ENCODE data around the gene TTC21A.

The TTC21A gene

DNA sequence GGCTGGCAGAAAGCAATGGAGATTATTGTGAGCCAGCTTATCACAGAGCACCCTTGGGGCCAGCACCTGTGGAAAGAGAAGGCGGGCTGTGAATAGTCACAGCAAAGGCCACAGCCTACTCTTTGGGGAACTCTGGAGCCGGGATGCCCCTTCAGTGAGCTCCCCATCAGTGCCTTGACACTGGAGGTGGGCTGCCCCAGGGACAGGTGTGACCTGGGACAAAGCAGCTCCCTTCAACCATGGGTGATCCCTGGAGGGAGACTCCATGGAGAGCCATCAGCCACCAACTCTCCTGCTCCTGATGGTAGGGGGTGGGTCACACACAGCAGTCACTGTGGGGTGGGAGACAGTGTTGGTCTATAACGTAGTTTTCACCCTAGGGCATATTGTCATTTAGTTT lies 5.8 kb downstream of the TTC21A start:
- H3K4me1 Mint-ChIP-seq (ENCODE audit: low read depth in 2 of 2), result peaks cover 12 to 13% of the 10 kb centered on the region in 2 donors
- H3K4me3 Mint-ChIP-seq, result no peak overlapping the region

DNA sequence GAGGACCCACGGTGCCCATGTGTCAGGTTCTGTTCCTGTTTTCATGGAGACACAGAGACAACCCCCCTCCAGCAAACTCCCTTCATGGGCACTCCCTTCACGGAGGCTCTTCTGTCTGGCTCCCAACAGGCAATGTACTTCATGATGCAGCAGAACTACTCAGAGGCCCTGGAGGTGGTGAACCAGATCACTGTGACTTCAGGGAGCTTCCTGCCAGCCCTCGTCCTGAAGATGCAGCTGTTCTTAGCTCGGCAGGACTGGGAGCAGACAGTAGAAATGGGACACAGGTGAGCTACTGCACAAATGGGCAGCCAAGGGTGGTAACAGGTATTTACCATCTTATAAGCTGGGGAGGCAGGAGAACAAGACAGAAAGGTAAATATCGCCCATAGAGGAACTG lies 7.0 kb downstream of the TTC21A start:
- no peaks in the 10 kb centered on the region for H3K9me3 Mint-ChIP-seq
- no peak for ATAC-seq (replicated peaks)
- peaks cover 0 to 1% of the 10 kb centered on the region in 2 donors for H3K4me1 Mint-ChIP-seq (ENCODE audit: low read depth in 2 of 2)
- no peak for DNase-seq
- H3K4me3 Mint-ChIP-seq, result no peak overlapping the region
- no peaks in the 10 kb centered on the region for H3K36me3 Mint-ChIP-seq (ENCODE audit: insufficient read depth)
- no peaks in the 10 kb centered on the region for H3K27me3 Mint-ChIP-seq
- H3K27ac Mint-ChIP-seq, result no peak overlapping the region

More for the DNA sequence above, 5.8 kb downstream of the TTC21A start:
- no peak overlapping the region for H3K27ac Mint-ChIP-seq
- no peaks in the 10 kb centered on the region for H3K9me3 Mint-ChIP-seq
- ATAC-seq (replicated peaks), result no peak
- DNase-seq, result no peak
- H3K36me3 Mint-ChIP-seq (ENCODE audit: insufficient read depth), result peaks cover 2% of the 10 kb centered on the region
- H3K27me3 Mint-ChIP-seq, result no peaks in the 10 kb centered on the region

DNA sequence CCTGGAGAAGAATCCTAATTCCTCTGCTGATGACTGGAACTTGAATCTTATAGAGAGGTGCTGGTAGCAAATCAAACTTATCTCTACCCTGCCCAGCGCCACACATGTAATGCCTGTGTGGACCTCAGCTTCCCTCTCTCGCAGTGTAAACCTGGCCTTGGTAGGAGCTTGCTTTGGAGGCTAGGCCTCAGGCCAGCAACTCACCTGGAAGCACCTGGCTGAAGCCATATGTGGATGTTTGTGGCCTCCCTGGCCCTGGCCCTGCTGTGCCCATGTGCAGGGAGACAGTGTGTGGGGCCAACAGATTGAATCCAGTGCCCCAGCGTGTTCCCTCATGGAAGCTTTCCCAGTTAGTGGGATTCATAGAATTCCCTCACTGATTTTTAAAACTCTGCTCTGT lies 8.4 kb downstream of the TTC21A start:
- ATAC-seq (replicated peaks), result no peak
- no peak for DNase-seq
- H3K9me3 Mint-ChIP-seq, result no peaks in the 10 kb centered on the region
- no peaks in the 10 kb centered on the region for H3K36me3 Mint-ChIP-seq (ENCODE audit: insufficient read depth)
- no peak overlapping the region for H3K4me3 Mint-ChIP-seq
- no peak overlapping the region for H3K27ac Mint-ChIP-seq
- no peaks in the 10 kb centered on the region for H3K4me1 Mint-ChIP-seq (ENCODE audit: low read depth in 2 of 2)
- no peaks in the 10 kb centered on the region for H3K27me3 Mint-ChIP-seq

DNA sequence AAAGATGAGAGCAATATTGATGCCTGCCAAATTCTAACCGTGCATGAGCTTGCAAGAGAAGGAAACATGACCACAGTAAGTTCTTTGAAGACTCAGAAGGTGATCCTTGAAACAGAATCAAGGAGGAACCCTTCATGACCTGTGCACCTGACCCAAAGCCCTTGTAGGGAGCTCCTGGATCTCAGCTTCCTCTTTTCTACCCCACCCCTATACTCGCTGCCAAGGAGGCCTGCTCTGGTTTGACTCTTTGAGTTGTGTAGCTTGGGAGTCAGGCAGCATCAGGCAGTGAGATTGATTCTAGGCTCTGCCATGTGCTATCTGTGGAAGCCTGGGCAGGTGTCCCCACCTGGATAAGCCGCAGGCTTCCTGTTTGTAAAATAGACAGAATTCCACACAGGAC lies 10.6 kb downstream of the TTC21A start:
- no peaks in the 10 kb centered on the region for H3K36me3 Mint-ChIP-seq (ENCODE audit: insufficient read depth)
- no peaks in the 10 kb centered on the region for H3K9me3 Mint-ChIP-seq
- DNase-seq (no peak), ATAC-seq (replicated peaks) (no peak)
- H3K4me1 Mint-ChIP-seq (ENCODE audit: low read depth in 2 of 2), result no peaks in the 10 kb centered on the region
- no peak overlapping the region for H3K4me3 Mint-ChIP-seq
- no peak overlapping the region for H3K27ac Mint-ChIP-seq
- no peaks in the 10 kb centered on the region for H3K27me3 Mint-ChIP-seq

DNA sequence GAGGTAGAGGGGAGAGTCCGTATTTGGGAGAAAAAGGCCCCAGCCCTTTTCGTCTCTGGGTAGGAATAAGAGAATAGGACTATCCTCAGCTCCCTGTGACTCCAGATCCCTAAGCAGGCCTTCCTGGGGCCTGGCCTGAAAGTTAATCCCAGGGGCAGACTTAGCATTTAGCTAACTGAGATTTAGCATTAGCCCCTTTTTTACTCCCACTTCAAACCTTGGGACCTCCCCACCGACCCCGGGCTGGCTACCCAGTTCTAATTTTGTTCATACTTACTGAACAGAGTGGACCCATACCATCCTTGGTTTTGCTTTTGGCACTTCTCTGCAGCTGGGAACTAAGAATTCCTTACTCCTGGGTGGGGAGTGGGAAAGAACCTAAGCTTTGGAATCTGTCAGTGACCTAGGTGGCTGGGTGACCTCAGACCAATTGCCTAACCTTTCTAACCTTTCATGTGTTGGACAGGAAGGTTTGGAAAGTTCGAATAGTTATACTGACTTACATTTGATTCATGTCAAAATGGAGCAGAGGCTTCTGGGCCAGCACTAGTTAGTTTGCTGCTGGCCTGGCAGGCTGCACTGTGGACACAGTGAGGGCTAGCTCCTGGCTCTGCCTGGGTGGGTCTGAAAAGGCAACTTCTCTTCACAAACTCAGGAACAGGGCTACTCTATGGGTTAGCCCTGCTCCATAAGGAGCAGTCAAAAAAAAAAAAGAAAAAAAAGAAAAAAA lies 11.6 kb downstream of the TTC21A start:
- Mint-ChIP-seq H3K4me3 (no peak overlapping the region), H3K36me3 (ENCODE audit: insufficient read depth) (no peaks in the 10 kb centered on the region), H3K4me1 (ENCODE audit: low read depth in 2 of 2) (no peaks in the 10 kb centered on the region), H3K9me3 (no peaks in the 10 kb centered on the region), H3K27ac (no peak overlapping the region), H3K27me3 (no peaks in the 10 kb centered on the region)
- no peak for ATAC-seq (replicated peaks)
- no peak for DNase-seq

DNA sequence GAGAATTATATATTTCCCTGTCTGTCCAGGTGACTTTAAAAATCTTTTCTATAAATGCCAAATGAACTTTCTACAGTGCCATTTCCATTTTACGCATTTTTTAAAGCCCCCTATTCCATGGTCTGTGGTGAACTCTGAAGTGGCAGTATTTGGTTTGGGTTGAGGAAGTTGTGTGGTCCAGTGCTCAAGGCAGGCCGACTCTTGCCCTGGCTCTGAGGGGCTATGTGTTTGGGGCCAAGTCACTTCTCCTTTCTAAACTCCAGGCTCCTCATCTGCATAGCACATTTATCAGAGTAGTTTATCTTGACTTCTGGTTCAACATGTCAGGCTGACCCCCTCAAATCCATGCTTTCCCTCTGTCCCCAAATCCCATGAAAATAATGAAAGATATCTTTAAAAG lies 14.1 kb downstream of the TTC21A start:
- ATAC-seq (replicated peaks) (no peak), DNase-seq (no peak)
- no peak overlapping the region for H3K4me3 Mint-ChIP-seq
- H3K9me3 Mint-ChIP-seq, result no peaks in the 10 kb centered on the region
- H3K36me3 Mint-ChIP-seq (ENCODE audit: insufficient read depth), result no peaks in the 10 kb centered on the region
- peaks cover 1 to 3% of the 10 kb centered on the region in 2 donors for H3K4me1 Mint-ChIP-seq (ENCODE audit: low read depth in 2 of 2)
- no peak overlapping the region for H3K27ac Mint-ChIP-seq
- no peaks in the 10 kb centered on the region for H3K27me3 Mint-ChIP-seq

DNA sequence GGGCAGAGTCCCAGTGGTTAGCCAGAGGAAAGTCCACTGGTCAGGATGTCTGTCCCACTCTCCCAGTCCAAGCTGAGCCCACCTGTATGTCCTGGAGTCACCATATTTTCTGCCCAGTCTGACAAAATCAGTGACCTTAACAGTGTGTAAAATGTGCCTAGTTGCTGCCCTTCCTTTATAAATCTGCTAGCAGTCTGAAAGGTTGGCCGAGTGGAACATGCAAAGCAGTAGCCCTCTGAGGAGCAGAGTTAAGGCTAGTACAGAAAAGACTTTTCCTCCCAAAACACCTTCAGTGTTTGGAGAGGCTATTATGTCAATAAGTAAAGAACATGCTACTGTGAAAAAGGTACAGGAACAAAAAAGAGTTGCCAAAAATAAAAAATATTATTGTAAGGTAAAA lies 15.3 kb downstream of the TTC21A start:
- Mint-ChIP-seq H3K4me1 (ENCODE audit: low read depth in 2 of 2) (peaks cover 10 to 15% of the 10 kb centered on the region in 2 donors), H3K27ac (no peak overlapping the region), H3K9me3 (no peaks in the 10 kb centered on the region), H3K36me3 (ENCODE audit: insufficient read depth) (no peaks in the 10 kb centered on the region), H3K27me3 (no peaks in the 10 kb centered on the region), H3K4me3 (no peak overlapping the region)
- ATAC-seq (replicated peaks) (no peak), DNase-seq (no peak)

DNA sequence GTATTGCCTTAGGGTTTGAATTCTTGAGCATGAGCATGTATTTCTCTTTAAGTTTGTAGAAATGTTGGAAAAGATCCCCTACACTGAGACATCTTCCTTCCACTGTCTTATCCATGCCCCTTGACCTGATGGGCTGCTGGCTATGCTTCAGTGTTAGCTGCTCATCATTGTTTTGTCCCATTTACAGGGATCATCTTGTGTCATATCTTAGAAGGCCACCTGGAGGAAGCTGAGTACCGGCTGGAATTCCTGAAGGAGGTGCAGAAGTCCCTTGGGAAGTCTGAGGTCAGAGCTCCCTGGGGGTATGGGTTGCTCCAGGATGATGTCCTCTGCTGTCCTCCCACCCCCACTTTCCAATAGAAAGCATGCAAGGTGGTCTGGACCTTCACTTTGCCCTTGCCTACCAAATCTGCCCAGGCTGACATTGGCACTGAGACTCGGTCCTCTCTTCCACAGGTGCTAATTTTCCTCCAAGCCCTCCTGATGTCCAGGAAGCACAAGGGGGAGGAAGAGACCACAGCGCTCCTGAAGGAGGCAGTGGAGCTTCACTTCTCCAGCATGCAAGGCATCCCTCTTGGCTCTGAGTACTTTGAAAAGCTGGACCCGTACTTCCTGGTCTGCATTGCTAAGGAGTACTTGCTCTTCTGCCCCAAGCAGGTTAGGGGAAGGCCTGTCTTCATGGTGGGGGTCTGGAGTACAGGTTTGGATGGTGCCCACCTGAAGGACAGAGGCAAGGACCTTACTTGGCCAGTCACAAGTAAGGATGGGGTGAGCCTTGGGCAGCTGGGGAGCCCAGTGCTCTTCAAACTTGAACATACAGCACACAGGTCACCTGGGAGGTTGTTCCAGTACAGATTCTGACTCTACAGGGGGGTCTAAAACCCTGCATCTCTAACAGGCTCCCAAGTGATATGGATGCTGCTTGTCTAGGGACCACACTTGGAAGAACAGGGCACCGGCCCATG lies 17.7 kb downstream of the TTC21A start:
- H3K4me3 Mint-ChIP-seq, result no peak overlapping the region
- DNase-seq (no peak), ATAC-seq (replicated peaks) (no peak)
- H3K27ac Mint-ChIP-seq, result no peak overlapping the region
- no peaks in the 10 kb centered on the region for H3K36me3 Mint-ChIP-seq (ENCODE audit: insufficient read depth)
- H3K9me3 Mint-ChIP-seq, result no peaks in the 10 kb centered on the region
- H3K4me1 Mint-ChIP-seq (ENCODE audit: low read depth in 2 of 2), result peaks cover 21 to 27% of the 10 kb centered on the region in 2 donors
- H3K27me3 Mint-ChIP-seq, result no peaks in the 10 kb centered on the region

DNA sequence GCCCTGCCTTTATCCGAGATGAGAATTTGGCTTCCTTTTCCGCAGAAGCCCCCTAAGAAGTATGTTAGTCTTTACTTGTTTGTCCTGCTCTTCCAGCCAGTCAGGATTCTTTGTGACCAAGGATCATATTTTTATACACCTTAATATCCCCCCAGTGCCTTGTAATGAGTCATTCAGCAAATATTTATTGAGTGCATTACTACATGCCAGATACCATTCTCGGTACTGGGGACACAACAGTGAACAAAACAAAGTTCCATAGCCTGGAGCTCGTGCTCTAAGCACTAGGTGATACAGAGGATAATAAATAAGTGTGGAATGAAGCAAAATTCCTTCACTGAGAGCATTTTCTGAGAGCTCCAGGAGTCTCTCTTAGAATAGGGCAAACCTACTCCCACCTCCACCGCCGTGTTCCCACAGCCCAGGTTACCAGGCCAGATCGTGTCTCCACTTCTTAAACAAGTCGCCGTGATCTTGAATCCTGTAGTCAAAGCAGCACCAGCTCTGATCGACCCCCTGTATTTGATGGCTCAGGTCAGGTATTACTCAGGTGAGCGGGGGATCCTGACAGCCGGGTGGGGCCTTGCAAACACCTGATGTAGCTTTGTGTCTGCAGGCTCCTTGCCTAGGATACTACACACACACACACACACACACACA lies 18.5 kb downstream of the TTC21A start:
- no peak overlapping the region for H3K27ac Mint-ChIP-seq
- H3K9me3 Mint-ChIP-seq, result no peaks in the 10 kb centered on the region
- no peak for DNase-seq
- H3K4me1 Mint-ChIP-seq (ENCODE audit: low read depth in 2 of 2), result peaks cover 21 to 27% of the 10 kb centered on the region in 2 donors
- H3K27me3 Mint-ChIP-seq, result no peaks in the 10 kb centered on the region
- ATAC-seq (replicated peaks), result no peak
- H3K36me3 Mint-ChIP-seq (ENCODE audit: insufficient read depth), result peaks cover under 1% of the 10 kb centered on the region
- H3K4me3 Mint-ChIP-seq, result no peak overlapping the region

DNA sequence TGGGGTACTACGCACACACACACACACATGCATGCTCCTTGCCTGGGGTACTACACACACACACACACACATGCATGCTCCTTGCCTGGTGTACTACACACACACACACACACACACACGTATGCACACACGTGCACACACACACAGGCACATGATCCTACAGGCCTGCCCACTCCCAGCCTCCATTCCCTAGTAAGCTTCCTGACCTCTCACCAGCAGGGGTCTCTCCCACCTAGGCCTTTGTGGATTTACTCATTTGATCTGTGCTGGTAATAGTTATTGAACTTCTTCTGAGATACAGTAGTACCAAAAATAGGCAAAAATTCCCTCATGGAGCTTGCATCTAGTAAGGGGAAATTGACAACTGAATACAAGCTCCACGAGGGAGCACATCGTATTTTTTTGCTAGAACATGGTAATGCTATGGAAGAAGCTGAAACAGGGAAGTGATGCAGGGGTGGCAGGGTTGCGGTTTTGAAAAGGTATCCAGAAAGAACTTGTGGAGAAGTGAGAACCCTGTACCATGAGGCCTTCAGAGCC lies 19.1 kb downstream of the TTC21A start:
- no peak overlapping the region for H3K27ac Mint-ChIP-seq
- peak; percentile 25 for ATAC-seq (replicated peaks)
- no peak for DNase-seq

DNA sequence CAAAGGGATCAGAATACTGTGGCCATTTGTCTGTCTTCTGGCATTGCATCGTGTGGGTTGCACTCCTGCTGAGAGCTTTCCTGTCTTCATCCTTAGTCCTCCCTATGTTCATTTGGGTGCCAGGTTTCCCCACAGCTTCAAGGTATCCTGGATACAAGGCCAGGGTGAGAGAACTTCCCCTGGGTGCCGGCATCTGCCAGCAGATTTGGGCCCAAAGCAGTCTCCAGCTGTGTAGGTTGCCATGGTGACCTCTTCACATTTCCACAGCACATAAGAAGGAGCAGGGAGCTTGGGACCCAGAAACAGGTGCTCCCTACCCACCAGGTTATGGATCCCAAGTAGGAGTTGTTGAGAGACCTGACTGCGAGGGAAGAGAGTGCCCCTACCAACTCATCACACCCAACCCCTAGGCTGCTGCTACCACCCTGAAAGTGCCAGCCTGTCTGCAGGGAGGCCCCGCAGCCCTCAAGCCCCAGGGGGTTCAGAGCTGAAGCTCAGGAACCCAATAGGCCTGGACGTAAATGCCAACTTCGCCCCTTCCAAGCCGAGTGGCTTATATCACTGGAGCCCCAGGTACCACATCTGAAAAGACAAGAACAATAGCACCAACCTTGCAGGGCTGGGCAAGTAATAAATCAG lies 19.9 kb downstream of the TTC21A start:
- H3K4me3 Mint-ChIP-seq, result peak overlapping the region; percentile 36 to 44
- H3K27ac Mint-ChIP-seq, result peak overlapping the region; percentile 41 to 68
- H3K4me1 Mint-ChIP-seq (ENCODE audit: low read depth in 2 of 2), result peaks cover 21 to 27% of the 10 kb centered on the region in 2 donors
- peak; percentile 14 for ATAC-seq (replicated peaks)
- peaks cover 3% of the 10 kb centered on the region for H3K36me3 Mint-ChIP-seq (ENCODE audit: insufficient read depth)
- H3K27me3 Mint-ChIP-seq, result no peaks in the 10 kb centered on the region
- no peaks in the 10 kb centered on the region for H3K9me3 Mint-ChIP-seq
- DNase-seq, result no peak

More for the DNA sequence above, 19.1 kb downstream of the TTC21A start:
- peaks cover 3% of the 10 kb centered on the region for H3K36me3 Mint-ChIP-seq (ENCODE audit: insufficient read depth)
- H3K4me3 Mint-ChIP-seq, result no peak overlapping the region
- H3K27me3 Mint-ChIP-seq, result no peaks in the 10 kb centered on the region
- peaks cover 21 to 27% of the 10 kb centered on the region in 2 donors for H3K4me1 Mint-ChIP-seq (ENCODE audit: low read depth in 2 of 2)
- H3K9me3 Mint-ChIP-seq, result no peaks in the 10 kb centered on the region

DNA sequence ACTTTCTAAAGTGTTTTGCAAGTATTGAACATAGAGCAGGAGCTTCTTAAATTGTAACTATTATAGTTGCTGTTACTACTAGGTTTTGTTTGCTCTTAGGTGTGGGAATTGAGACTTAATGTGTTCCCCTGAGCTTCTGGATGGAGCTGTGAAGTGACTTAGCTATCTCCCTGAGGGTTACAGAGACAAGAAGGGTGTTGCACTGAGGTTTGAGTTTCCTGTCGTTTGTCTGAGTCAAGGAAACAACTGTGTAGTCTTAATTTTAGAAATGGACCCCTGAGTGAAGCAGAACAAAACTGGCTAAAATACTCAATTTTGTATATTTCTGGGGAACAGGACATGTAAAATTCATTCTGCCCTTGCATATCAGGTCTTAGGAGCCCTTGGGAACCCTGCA lies 20.4 kb downstream of the TTC21A start:
- Mint-ChIP-seq H3K27ac (peak overlapping the region; percentile 41 to 68), H3K27me3 (no peaks in the 10 kb centered on the region), H3K36me3 (ENCODE audit: insufficient read depth) (peaks cover 3% of the 10 kb centered on the region), H3K4me1 (ENCODE audit: low read depth in 2 of 2) (peaks cover 21 to 27% of the 10 kb centered on the region in 2 donors), H3K9me3 (no peaks in the 10 kb centered on the region), H3K4me3 (peak overlapping the region; percentile 36 to 44)
- ATAC-seq (replicated peaks) (peak; percentile 75), DNase-seq (no peak)

DNA sequence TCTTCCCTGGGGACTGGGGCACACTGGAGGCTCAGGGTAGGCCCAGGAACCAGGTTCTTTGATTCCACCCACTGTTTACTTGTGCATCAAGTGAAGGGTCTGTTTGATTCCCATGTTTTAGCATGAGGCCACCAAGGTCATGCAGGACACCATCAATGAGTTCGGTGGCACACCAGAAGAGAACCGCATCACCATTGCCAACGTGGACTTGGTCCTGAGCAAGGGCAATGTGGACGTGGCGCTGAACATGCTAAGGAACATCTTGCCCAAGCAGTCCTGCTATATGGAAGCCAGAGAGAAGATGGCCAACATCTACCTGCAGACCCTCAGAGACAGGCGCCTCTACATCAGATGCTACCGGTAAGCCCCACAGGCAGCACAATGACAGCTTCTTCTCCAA lies 21.5 kb downstream of the TTC21A start:
- Mint-ChIP-seq H3K36me3 (ENCODE audit: insufficient read depth) (peaks cover 9% of the 10 kb centered on the region), H3K27ac (no peak overlapping the region), H3K27me3 (no peaks in the 10 kb centered on the region), H3K4me3 (no peak overlapping the region), H3K4me1 (ENCODE audit: low read depth in 2 of 2) (peaks cover 22 to 27% of the 10 kb centered on the region in 2 donors), H3K9me3 (no peaks in the 10 kb centered on the region)
- ATAC-seq (replicated peaks) (no peak), DNase-seq (no peak)

All from effector memory CD8-positive, alpha-beta T cell (primary cell).